ENCODE measurements around the gene ZNF483. TPM values are rescaled to one million over a fixed set of nuclear protein-coding genes. Genes with fewer than 3 reads are reported as not detected.
"Not testable (repeated sequence)": the region's sequence is repeated elsewhere in the genome, so short reads cannot be mapped to it uniquely, and the experiment has no call there.

The ZNF483 gene
- total RNA-seq, 1 donor = 1.1 TPM

GRCh38 chr9:111604054-111604615 lies 79.2 kb downstream of the ZNF483 start:
- DNase-seq (ENCODE audit: low read depth in 2 of 3, low spot score in 2 of 3) = no peak

- DNase-seq (ENCODE audit: low read depth in 2 of 3, low spot score in 2 of 3) = no peak
These were observed 80.1 kb downstream of the ZNF483 start for GRCh38 chr9:111605041-111605559.

- DNase-seq (ENCODE audit: low read depth in 2 of 3, low spot score in 2 of 3) = no peak
These were observed 85.2 kb downstream of the ZNF483 start for GRCh38 chr9:111610149-111610548.

GRCh38 chr9:111610845-111611244 lies 85.9 kb downstream of the ZNF483 start:
- DNase-seq (ENCODE audit: low read depth in 2 of 3, low spot score in 2 of 3) = no peak

GRCh38 chr9:111613436-111614040 lies 88.6 kb downstream of the ZNF483 start:
- DNase-seq (ENCODE audit: low read depth in 2 of 3, low spot score in 2 of 3) = no peak

GRCh38 chr9:111615928-111616327 lies 90.9 kb downstream of the ZNF483 start:
- no peak for DNase-seq (ENCODE audit: low read depth in 2 of 3, low spot score in 2 of 3)

GRCh38 chr9:111617349-111617748 lies 92.4 kb downstream of the ZNF483 start:
- not testable (repeated sequence) for DNase-seq (ENCODE audit: low read depth in 2 of 3, low spot score in 2 of 3)

- peak in 2 of 3 donors; percentile 29 to 55 for DNase-seq (ENCODE audit: low read depth in 2 of 3, low spot score in 2 of 3)
These were observed 97.0 kb downstream of the ZNF483 start for GRCh38 chr9:111621895-111622480.

- DNase-seq (ENCODE audit: low read depth in 2 of 3, low spot score in 2 of 3) = no peak
These were observed 97.6 kb downstream of the ZNF483 start for GRCh38 chr9:111622626-111623025.

Other genes with a start within 250 kb of the ZNF483 start
- 0.27 TPM for gene OR2K2, start 195.0 kb upstream of the ZNF483 start, total RNA-seq
- gene ECPAS, start 40.8 kb upstream of the ZNF483 start, total RNA-seq = 37.7 TPM
- gene PTGR1, start 74.5 kb downstream of the ZNF483 start, total RNA-seq = 1.9 TPM
- gene DNAJC25, start 106.2 kb downstream of the ZNF483 start, total RNA-seq = 2.4 TPM
- 13.2 TPM for gene GNG10, start 136.4 kb downstream of the ZNF483 start, total RNA-seq

All from hematopoietic multipotent progenitor cell (in vitro differentiated cells).